ENCODE data around the gene SGCG.

The SGCG gene

GRCh38 chr13:23344931-23345595 is 164.3 kb downstream of the SGCG start:
- no peaks in the 10 kb centered on the region for H3K79me2 ChIP-seq (ENCODE audit: insufficient read depth, low read length)
- no peaks in the 10 kb centered on the region for H3K4me1 ChIP-seq (ENCODE audit: insufficient read depth, low read length, severe bottlenecking)
- H3K4me3 ChIP-seq (ENCODE audit: low read depth, low read length, poor library complexity, severe bottlenecking): no peak overlapping the region
- no peaks in the 10 kb centered on the region for H3F3A ChIP-seq (ENCODE audit: insufficient read depth, low read length)
- no peaks in the 10 kb centered on the region for H3K9me3 ChIP-seq (ENCODE audit: low read length)
- no peak overlapping the region for H3K27ac ChIP-seq (ENCODE audit: low read depth, low read length, poor library complexity, severe bottlenecking)
- TF ChIP-seq, protein P1, sequence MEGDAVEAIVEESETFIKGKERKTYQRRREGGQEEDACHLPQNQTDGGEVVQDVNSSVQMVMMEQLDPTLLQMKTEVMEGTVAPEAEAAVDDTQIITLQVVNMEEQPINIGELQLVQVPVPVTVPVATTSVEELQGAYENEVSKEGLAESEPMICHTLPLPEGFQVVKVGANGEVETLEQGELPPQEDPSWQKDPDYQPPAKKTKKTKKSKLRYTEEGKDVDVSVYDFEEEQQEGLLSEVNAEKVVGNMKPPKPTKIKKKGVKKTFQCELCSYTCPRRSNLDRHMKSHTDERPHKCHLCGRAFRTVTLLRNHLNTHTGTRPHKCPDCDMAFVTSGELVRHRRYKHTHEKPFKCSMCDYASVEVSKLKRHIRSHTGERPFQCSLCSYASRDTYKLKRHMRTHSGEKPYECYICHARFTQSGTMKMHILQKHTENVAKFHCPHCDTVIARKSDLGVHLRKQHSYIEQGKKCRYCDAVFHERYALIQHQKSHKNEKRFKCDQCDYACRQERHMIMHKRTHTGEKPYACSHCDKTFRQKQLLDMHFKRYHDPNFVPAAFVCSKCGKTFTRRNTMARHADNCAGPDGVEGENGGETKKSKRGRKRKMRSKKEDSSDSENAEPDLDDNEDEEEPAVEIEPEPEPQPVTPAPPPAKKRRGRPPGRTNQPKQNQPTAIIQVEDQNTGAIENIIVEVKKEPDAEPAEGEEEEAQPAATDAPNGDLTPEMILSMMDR (IDR thresholded peaks at IDR 0.05; ENCODE audit: low read length): no peak
- TF ChIP-seq EZH2 (IDR thresholded peaks at IDR 0.05; ENCODE audit: borderline replicate concordance, low read length): no peak
- peaks cover 23% of the 10 kb centered on the region for H3K36me3 ChIP-seq (ENCODE audit: insufficient read depth, low read length)
- H3K4me2 ChIP-seq (ENCODE audit: low read length): no peak overlapping the region
- no peaks in the 10 kb centered on the region for H4K20me1 ChIP-seq (ENCODE audit: insufficient read depth, low read length)
- H3K9ac ChIP-seq (ENCODE audit: low read length): no peak overlapping the region
- no peaks in the 10 kb centered on the region for H3K9me2 ChIP-seq (ENCODE audit: low read depth, low read length)
- H3K27me3 ChIP-seq (ENCODE audit: insufficient read depth, low read length): no peaks in the 10 kb centered on the region
- no peak overlapping the region for H2AFZ ChIP-seq (ENCODE audit: low read length)

DNA sequence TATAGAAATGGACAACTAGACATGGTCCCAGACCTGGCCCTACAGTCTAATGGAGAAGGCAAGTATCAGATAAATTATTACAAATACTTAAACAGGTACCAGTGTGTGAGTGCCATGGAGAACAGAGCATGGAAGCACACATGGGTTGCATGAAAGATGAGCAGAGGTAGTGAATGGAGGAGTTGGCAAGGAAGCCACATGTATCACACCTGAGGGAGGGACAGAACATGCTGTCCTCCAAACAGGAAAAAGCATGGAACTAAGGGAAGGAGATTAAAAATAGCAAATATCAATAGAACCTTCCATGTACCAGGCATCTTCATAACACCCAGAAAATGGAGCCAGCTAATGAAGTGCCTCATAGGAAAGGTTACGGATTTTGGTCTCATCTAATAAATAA is 166.8 kb downstream of the SGCG start:
- no peak overlapping the region for H3K27ac ChIP-seq (ENCODE audit: low read depth, low read length, poor library complexity, severe bottlenecking)
- peaks cover 8% of the 10 kb centered on the region for H3K36me3 ChIP-seq (ENCODE audit: insufficient read depth, low read length)
- H4K20me1 ChIP-seq (ENCODE audit: insufficient read depth, low read length): no peaks in the 10 kb centered on the region
- no peak for TF ChIP-seq EZH2 (IDR thresholded peaks at IDR 0.05; ENCODE audit: borderline replicate concordance, low read length)
- no peaks in the 10 kb centered on the region for H3K9me3 ChIP-seq (ENCODE audit: low read length)
- no peaks in the 10 kb centered on the region for H3K79me2 ChIP-seq (ENCODE audit: insufficient read depth, low read length)
- H3K4me2 ChIP-seq (ENCODE audit: low read length): no peak overlapping the region
- H3K9ac ChIP-seq (ENCODE audit: low read length): no peak overlapping the region
- no peaks in the 10 kb centered on the region for H3F3A ChIP-seq (ENCODE audit: insufficient read depth, low read length)
- no peaks in the 10 kb centered on the region for H3K9me2 ChIP-seq (ENCODE audit: low read depth, low read length)
- no peak overlapping the region for H2AFZ ChIP-seq (ENCODE audit: low read length)
- no peaks in the 10 kb centered on the region for H3K4me1 ChIP-seq (ENCODE audit: insufficient read depth, low read length, severe bottlenecking)
- H3K27me3 ChIP-seq (ENCODE audit: insufficient read depth, low read length): no peaks in the 10 kb centered on the region
- no peak overlapping the region for H3K4me3 ChIP-seq (ENCODE audit: low read depth, low read length, poor library complexity, severe bottlenecking)

DNA sequence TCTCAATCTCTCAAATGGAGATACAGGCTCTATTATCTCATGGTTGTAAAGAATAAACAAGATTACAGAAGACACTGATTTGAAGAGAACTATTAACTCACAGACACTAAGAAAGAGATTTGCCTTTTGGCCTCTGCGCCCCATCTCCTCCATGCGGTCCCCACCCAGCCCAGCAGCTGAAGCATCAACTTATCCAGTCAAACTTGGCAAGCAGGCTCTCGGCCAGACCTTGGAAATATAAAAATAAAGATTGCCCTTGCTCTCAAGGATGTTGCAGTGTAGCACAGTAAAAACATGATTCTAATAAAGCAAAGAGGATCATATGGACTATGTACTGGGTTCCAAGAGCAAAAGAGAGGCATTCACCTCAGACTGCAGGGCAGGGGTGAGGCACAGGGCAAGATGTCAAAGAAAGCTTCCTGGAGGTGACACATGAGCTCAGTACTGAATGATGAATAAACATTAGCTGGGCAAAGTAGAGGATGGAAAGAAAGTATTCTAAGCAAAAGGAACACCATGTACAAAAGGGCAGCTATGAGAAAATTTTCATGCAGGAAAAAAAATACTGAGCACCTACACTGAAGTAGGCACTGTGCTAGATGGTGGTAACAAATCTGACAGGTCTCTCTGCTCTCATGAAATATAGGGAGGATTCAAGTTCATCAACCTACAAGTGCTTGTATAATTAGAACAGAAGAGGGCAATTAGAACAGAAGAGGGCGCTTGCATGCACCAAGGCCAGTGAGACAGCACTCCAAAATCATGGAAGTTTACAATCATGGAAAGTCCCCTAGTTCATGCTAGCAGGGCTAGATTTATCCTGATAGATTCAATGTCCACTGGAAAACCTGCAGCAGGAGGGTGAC is 167.7 kb downstream of the SGCG start:
- no peak for TF ChIP-seq EZH2 (IDR thresholded peaks at IDR 0.05; ENCODE audit: borderline replicate concordance, low read length)
- TF ChIP-seq, protein P1 (IDR thresholded peaks at IDR 0.05; ENCODE audit: low read length): no peak
- Histone ChIP-seq H3F3A (ENCODE audit: insufficient read depth, low read length) (no peaks in the 10 kb centered on the region), H3K27ac (ENCODE audit: low read depth, low read length, poor library complexity, severe bottlenecking) (no peak overlapping the region), H2AFZ (ENCODE audit: low read length) (no peak overlapping the region), H4K20me1 (ENCODE audit: insufficient read depth, low read length) (no peaks in the 10 kb centered on the region), H3K36me3 (ENCODE audit: insufficient read depth, low read length) (peaks cover 8% of the 10 kb centered on the region), H3K9me3 (ENCODE audit: low read length) (no peaks in the 10 kb centered on the region), H3K4me1 (ENCODE audit: insufficient read depth, low read length, severe bottlenecking) (no peaks in the 10 kb centered on the region), H3K27me3 (ENCODE audit: insufficient read depth, low read length) (no peaks in the 10 kb centered on the region), H3K79me2 (ENCODE audit: insufficient read depth, low read length) (no peaks in the 10 kb centered on the region), H3K4me2 (ENCODE audit: low read length) (no peak overlapping the region), H3K4me3 (ENCODE audit: low read depth, low read length, poor library complexity, severe bottlenecking) (no peak overlapping the region), H3K9ac (ENCODE audit: low read length) (no peak overlapping the region), H3K9me2 (ENCODE audit: low read depth, low read length) (no peaks in the 10 kb centered on the region)
